HEK293 (cell line): Measurements from ENCODE around the gene NR3C2.

ENCODE experiments used
- CTCF ChIP-seq: fragments of 450-650 bp; formaldehyde crosslinking; IDR thresholded peaks from 2 replicates; pipeline ENCODE4 v1.5.1; 2016; ENCODE audit warnings: missing biosample characterization, missing genetic modification characterization
- HOXA7 ChIP-seq: sonication (generic); formaldehyde crosslinking; IDR thresholded peaks from 2 replicates; pipeline ENCODE4 v1.8.1; 2022; ENCODE audit warnings: missing genetic modification reagents, borderline replicate concordance
- KLF16 ChIP-seq: fragments of 450-650 bp; formaldehyde crosslinking; IDR thresholded peaks from 2 replicates; pipeline ENCODE4 v1.5.1; 2017; ENCODE audit warnings: missing biosample characterization, missing genetic modification characterization
- PRDM4 ChIP-seq: fragments of 450-650 bp; formaldehyde crosslinking; IDR thresholded peaks from 2 replicates; pipeline ENCODE4 v1.5.1; 2017; ENCODE audit warnings: missing biosample characterization, missing genetic modification characterization
- SCRT1 ChIP-seq: fragments of 450-650 bp; formaldehyde crosslinking; IDR thresholded peaks from 2 replicates; pipeline ENCODE4 v1.5.1; 2016; ENCODE audit warnings: missing biosample characterization, missing genetic modification characterization, borderline replicate concordance
- TCF7L2 ChIP-seq: IDR thresholded peaks from 2 replicates; pipeline ENCODE4 v1.6.1; 2011; ENCODE audit warnings: low read depth, mild to moderate bottlenecking, inconsistent platforms, low read length, moderate library complexity, borderline replicate concordance
- YY1 ChIP-seq: fragments of 450-650 bp; formaldehyde crosslinking; IDR thresholded peaks from 2 replicates; pipeline ENCODE4 v1.5.1; 2018; ENCODE audit warnings: missing biosample characterization, missing genetic modification characterization

- TF ChIP-seq HOXA7 (CRISPR knock-in tag) = no peak
- TF ChIP-seq SCRT1 (tag by site-specific recombination) = no peak
- TF ChIP-seq TCF7L2 = no peak
- no peak for TF ChIP-seq CTCF
- TF ChIP-seq KLF16 (tag by site-specific recombination) = no peak
- no peak for TF ChIP-seq YY1 (tag by site-specific recombination)
- TF ChIP-seq PRDM4 (tag by site-specific recombination) = no peak
Measured at GRCh38 chr4:148204892-148205291, 237.3 kb downstream of the NR3C2 start.
